PC-9 (cell line): Measurements from ENCODE around the gene PTPN2.

Experiments used
- EZH2 ChIP-seq: fragments of 200-600 bp; sonication (generic); IDR thresholded peaks from 2 replicates; pipeline ENCODE4 v1.8.0; 2017; ENCODE audit warnings: antibody characterized with exemption, low read depth
- TF ChIP-seq, protein P1 (sequence below): fragments of 200-600 bp; sonication (generic); conservative IDR thresholded peaks from 2 replicates; pipeline ENCODE4 v1.6.1; 2017; ENCODE audit warnings: mixed run types, antibody characterized with exemption, mild to moderate bottlenecking, moderate library complexity

DNA sequence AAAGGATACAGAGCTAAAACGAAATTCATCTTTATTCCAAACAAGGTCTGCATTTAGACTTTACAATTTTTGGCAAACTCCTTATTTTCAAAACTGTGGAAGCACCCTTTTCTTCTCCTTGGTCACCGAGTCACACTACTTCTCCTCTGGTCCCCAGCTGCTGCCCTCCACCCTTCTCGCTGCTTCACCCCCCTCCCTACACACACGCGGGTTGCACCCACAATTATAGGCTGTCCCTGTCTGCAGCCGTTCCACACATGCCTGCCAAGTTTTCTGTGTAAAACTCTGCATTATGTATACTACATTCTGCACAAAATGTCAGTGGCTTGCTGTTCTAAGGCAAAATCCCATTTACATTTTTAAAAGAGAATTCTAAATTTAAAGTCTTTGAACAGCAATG, 63.5 kb downstream of the PTPN2 start:
- TF ChIP-seq, protein P1, sequence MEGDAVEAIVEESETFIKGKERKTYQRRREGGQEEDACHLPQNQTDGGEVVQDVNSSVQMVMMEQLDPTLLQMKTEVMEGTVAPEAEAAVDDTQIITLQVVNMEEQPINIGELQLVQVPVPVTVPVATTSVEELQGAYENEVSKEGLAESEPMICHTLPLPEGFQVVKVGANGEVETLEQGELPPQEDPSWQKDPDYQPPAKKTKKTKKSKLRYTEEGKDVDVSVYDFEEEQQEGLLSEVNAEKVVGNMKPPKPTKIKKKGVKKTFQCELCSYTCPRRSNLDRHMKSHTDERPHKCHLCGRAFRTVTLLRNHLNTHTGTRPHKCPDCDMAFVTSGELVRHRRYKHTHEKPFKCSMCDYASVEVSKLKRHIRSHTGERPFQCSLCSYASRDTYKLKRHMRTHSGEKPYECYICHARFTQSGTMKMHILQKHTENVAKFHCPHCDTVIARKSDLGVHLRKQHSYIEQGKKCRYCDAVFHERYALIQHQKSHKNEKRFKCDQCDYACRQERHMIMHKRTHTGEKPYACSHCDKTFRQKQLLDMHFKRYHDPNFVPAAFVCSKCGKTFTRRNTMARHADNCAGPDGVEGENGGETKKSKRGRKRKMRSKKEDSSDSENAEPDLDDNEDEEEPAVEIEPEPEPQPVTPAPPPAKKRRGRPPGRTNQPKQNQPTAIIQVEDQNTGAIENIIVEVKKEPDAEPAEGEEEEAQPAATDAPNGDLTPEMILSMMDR = no peak
- no peak for TF ChIP-seq EZH2
